HUES6 (cell line): ENCODE measurements around the gene IRS2.

ENCODE experiments used
- H3K27ac ChIP-seq: 2 replicates; pipeline ENCODE4 v1.7.0; 2013; ENCODE audit warnings: low read depth, mild to moderate bottlenecking, low read length, inconsistent platforms
- H3K27me3 ChIP-seq: 2 replicates; pipeline ENCODE4 v1.6.1; 2013; ENCODE audit warnings: low read length; ENCODE audit not compliant: control insufficient read depth, insufficient read depth
- H3K36me3 ChIP-seq: 2 replicates; pipeline ENCODE4 v1.6.1; 2013; ENCODE audit warnings: low read length; ENCODE audit not compliant: control insufficient read depth, insufficient read depth
- H3K4me1 ChIP-seq: 2 replicates; pipeline ENCODE4 v1.6.1; 2013; ENCODE audit warnings: low read length; ENCODE audit not compliant: control insufficient read depth, insufficient read depth
- H3K4me3 ChIP-seq: 2 replicates; pipeline ENCODE4 v1.5.1; 2013; ENCODE audit warnings: low read depth, low read length
- H3K9ac ChIP-seq: one replicate; pipeline ENCODE4 v1.6.1; 2013; ENCODE audit warnings: mild to moderate bottlenecking, low read length
- H3K9me3 ChIP-seq: 2 replicates; pipeline ENCODE4 v1.6.1; 2013; ENCODE audit warnings: low read depth, low read length; ENCODE audit not compliant: control insufficient read depth, insufficient read depth

The IRS2 gene

DNA sequence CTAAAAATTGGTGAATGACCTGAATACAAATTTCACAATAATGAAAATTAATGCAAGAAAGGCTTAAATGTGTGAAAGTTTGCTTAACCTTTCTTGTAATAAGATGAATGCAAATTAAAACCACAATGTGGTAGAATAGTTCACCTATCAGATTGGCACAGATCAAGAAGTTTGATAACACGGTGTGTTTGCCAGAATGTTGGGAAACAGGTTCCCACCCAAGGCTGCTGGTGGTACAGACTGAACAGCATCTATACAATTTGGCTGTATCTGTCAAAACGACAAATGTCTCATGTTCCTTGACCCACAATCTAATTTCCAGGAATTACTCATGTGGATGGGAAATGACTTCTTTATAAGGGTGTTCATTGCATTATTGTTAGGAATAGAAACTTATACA, 8.6 kb upstream of the IRS2 start:
- no peak overlapping the region for H3K27ac ChIP-seq
- no peak overlapping the region for H3K9ac ChIP-seq
- H3K27me3 ChIP-seq, result no peaks in the 10 kb centered on the region
- H3K9me3 ChIP-seq, result no peaks in the 10 kb centered on the region
- H3K36me3 ChIP-seq, result no peaks in the 10 kb centered on the region
- H3K4me1 ChIP-seq, result peaks cover 5% of the 10 kb centered on the region; the same call in 1 of the 2 replicates
- no peak overlapping the region for H3K4me3 ChIP-seq

GRCh38 chr13:109794095-109794494, 7.7 kb upstream of the IRS2 start:
- Histone ChIP-seq H3K9me3 (no peaks in the 10 kb centered on the region), H3K27ac (no peak overlapping the region), H3K9ac (no peak overlapping the region), H3K27me3 (no peaks in the 10 kb centered on the region), H3K36me3 (no peaks in the 10 kb centered on the region), H3K4me3 (no peak overlapping the region), H3K4me1 (peaks cover 5% of the 10 kb centered on the region; the same call in 1 of the 2 replicates)

- Histone ChIP-seq H3K9ac (no peak overlapping the region), H3K4me3 (no peak overlapping the region), H3K4me1 (peaks cover 5% of the 10 kb centered on the region; the same call in 1 of the 2 replicates), H3K27ac (no peak overlapping the region), H3K9me3 (no peaks in the 10 kb centered on the region), H3K27me3 (peaks cover 4% of the 10 kb centered on the region; the same call in 1 of the 2 replicates), H3K36me3 (no peaks in the 10 kb centered on the region)
These were observed 6.2 kb upstream of the IRS2 start for GRCh38 chr13:109792416-109793059.

GRCh38 chr13:109790942-109791605, 4.7 kb upstream of the IRS2 start:
- H3K9me3 ChIP-seq, result no peaks in the 10 kb centered on the region
- no peak overlapping the region for H3K27ac ChIP-seq
- peaks cover 5% of the 10 kb centered on the region; the same call in 1 of the 2 replicates for H3K4me1 ChIP-seq
- H3K9ac ChIP-seq, result no peak overlapping the region
- peaks cover 4% of the 10 kb centered on the region; the same call in 1 of the 2 replicates for H3K27me3 ChIP-seq
- no peaks in the 10 kb centered on the region for H3K36me3 ChIP-seq
- H3K4me3 ChIP-seq, result no peak overlapping the region

DNA sequence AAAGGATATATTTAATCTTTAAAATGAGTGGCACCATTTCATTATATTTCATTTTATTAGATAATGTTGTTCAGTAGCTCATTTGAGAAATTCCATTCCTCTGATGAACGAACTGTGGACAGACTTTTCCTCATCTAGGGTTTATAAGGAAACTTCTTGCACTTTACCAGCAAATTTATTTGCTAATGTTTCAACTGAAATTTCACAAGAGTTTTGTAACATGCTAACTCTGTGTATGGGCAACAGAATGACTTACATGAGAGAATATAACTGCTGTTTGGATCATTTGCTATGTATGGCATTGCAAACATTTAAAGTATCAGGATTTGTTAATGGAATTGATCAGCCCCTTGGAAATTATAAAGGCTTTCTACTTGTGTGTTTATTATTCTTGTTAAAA, 3.7 kb upstream of the IRS2 start:
- peaks cover 5% of the 10 kb centered on the region; the same call in 1 of the 2 replicates for H3K4me1 ChIP-seq
- no peaks in the 10 kb centered on the region for H3K36me3 ChIP-seq
- no peak overlapping the region for H3K4me3 ChIP-seq
- no peak overlapping the region for H3K27ac ChIP-seq
- peaks cover 6% of the 10 kb centered on the region for H3K27me3 ChIP-seq
- H3K9ac ChIP-seq, result no peak overlapping the region
- H3K9me3 ChIP-seq, result no peaks in the 10 kb centered on the region

DNA sequence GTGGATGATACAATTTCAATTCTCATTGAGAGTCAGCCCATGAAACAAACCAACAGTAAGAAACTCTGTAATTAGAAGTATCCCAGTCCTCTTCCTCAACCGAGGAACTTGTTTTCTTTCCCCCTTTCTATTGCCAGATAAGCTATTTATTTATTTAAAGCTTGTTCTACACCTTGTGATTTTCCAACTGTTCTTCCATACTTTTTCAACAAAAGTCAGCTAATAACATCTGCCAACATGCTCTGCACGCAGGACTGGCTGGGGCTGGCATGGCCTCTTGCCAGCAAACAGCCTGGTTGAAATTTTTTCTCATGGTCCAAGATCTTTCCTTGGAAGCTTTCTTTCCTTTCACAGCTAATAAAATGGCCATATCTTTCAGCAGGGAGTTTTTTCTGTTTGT, 2.9 kb upstream of the IRS2 start:
- no peaks in the 10 kb centered on the region for H3K9me3 ChIP-seq
- no peak overlapping the region for H3K9ac ChIP-seq
- H3K4me3 ChIP-seq, result no peak overlapping the region

GRCh38 chr13:109788372-109789111, 2.2 kb upstream of the IRS2 start:
- H3K4me1 ChIP-seq, result peaks cover 5% of the 10 kb centered on the region; the same call in 1 of the 2 replicates
- H3K27ac ChIP-seq, result no peak overlapping the region
- H3K9ac ChIP-seq, result no peak overlapping the region
- H3K9me3 ChIP-seq, result no peaks in the 10 kb centered on the region
- H3K36me3 ChIP-seq, result no peaks in the 10 kb centered on the region
- H3K27me3 ChIP-seq, result peaks cover 15% of the 10 kb centered on the region
- no peak overlapping the region for H3K4me3 ChIP-seq

More for the DNA sequence above, 2.9 kb upstream of the IRS2 start:
- no peaks in the 10 kb centered on the region for H3K36me3 ChIP-seq
- peaks cover 11% of the 10 kb centered on the region for H3K27me3 ChIP-seq
- H3K4me1 ChIP-seq, result peaks cover 5% of the 10 kb centered on the region; the same call in 1 of the 2 replicates
- H3K27ac ChIP-seq, result no peak overlapping the region

- Histone ChIP-seq H3K27me3 (peaks cover 15% of the 10 kb centered on the region), H3K27ac (peak overlapping the region; percentile 70), H3K4me3 (peak overlapping the region; percentile 88), H3K4me1 (peaks cover 5% of the 10 kb centered on the region; the same call in 1 of the 2 replicates), H3K9me3 (no peaks in the 10 kb centered on the region), H3K36me3 (no peaks in the 10 kb centered on the region), H3K9ac (peak overlapping the region; percentile 83)
These were observed 962 bp upstream of the IRS2 start for GRCh38 chr13:109787135-109787954.

GRCh38 chr13:109785892-109786450, 412 bp downstream of the IRS2 start:
- peaks cover 15% of the 10 kb centered on the region for H3K27me3 ChIP-seq
- H3K27ac ChIP-seq, result no peak overlapping the region
- H3K4me1 ChIP-seq, result peaks cover 10% of the 10 kb centered on the region
- H3K9me3 ChIP-seq, result no peaks in the 10 kb centered on the region
- H3K36me3 ChIP-seq, result peaks cover 4% of the 10 kb centered on the region; the same call in 1 of the 2 replicates
- H3K9ac ChIP-seq, result peak overlapping the region; percentile 53
- peak overlapping the region; percentile 87 for H3K4me3 ChIP-seq

GRCh38 chr13:109785141-109785891, 1.1 kb downstream of the IRS2 start:
- H3K36me3 ChIP-seq, result peaks cover 4% of the 10 kb centered on the region; the same call in 1 of the 2 replicates
- no peak overlapping the region for H3K27ac ChIP-seq
- H3K4me3 ChIP-seq, result peak overlapping the region; percentile 87
- H3K9me3 ChIP-seq, result no peaks in the 10 kb centered on the region
- peaks cover 13% of the 10 kb centered on the region for H3K4me1 ChIP-seq
- H3K27me3 ChIP-seq, result peaks cover 15% of the 10 kb centered on the region
- peak overlapping the region; percentile 53 for H3K9ac ChIP-seq
